Large intestine (tissue), 3 donors: Measurements from ENCODE around the gene TMEM255B. TPM values are rescaled to one million over a fixed set of nuclear protein-coding genes. Genes with fewer than 3 reads are reported as not detected.

Source experiments
- DNase-seq, 2 donors: peaks; one replicate each; pipeline versions ENCODE4 v3.0.0 to v3.0.0-alpha.2; 2013
- H3K27ac ChIP-seq: one replicate; pipeline ENCODE4 v1.5.1; 2013; ENCODE audit warnings: low read length
- H3K27me3 ChIP-seq: 2 replicates; pipeline ENCODE4 v1.6.1; 2013; ENCODE audit warnings: low read length; ENCODE audit not compliant: control insufficient read depth, insufficient read depth
- H3K36me3 ChIP-seq: 2 replicates; pipeline ENCODE4 v1.6.1; 2013; ENCODE audit warnings: low read length; ENCODE audit not compliant: control insufficient read depth, insufficient read depth
- H3K4me1 ChIP-seq: one replicate; pipeline ENCODE4 v1.6.1; 2013; ENCODE audit warnings: low read length; ENCODE audit not compliant: control insufficient read depth, insufficient read depth
- H3K4me3 ChIP-seq: one replicate; pipeline ENCODE4 v1.5.1; 2013; ENCODE audit warnings: low read length
- H3K9me3 ChIP-seq: one replicate; pipeline ENCODE4 v1.6.1; 2013; ENCODE audit warnings: mild to moderate bottlenecking, low read depth, low read length, moderate library complexity; ENCODE audit not compliant: control insufficient read depth
- WGBS: methylation state at CpG from one replicate; pipeline ENCODE4 v1.1.5; 2013; ENCODE audit warnings: low lambda C conversion rate; ENCODE audit not compliant: insufficient coverage; 5-methylcytosine and 5-hydroxymethylcytosine counted together
- polyA plus RNA-seq: library from polyadenylated mRNA; unstranded; fragments of 120-200 nt; gene quantifications from one replicate; pipeline ENCODE4 v1.2.1, GENCODE V29; 2013

Gene TMEM255B
- polyA plus RNA-seq, 1 donor = 5.1 TPM

GRCh38 chr13:113818700-113819295 is 59.8 kb downstream of the TMEM255B start:
- no peak overlapping the region for H3K4me3 ChIP-seq
- peaks cover 23% of the 10 kb centered on the region for H3K36me3 ChIP-seq
- H3K4me1 ChIP-seq = peaks cover 6% of the 10 kb centered on the region
- H3K27ac ChIP-seq = no peak overlapping the region
- WGBS = no CpG with 5 or more reads among the region's 26 CpGs
- no peaks in the 10 kb centered on the region for H3K27me3 ChIP-seq
- H3K9me3 ChIP-seq = peaks cover 8% of the 10 kb centered on the region
- no peak for DNase-seq

- Histone ChIP-seq H3K27ac (no peak overlapping the region), H3K9me3 (peaks cover 8% of the 10 kb centered on the region), H3K4me1 (peaks cover 6% of the 10 kb centered on the region), H3K36me3 (peaks cover 26% of the 10 kb centered on the region), H3K27me3 (no peaks in the 10 kb centered on the region), H3K4me3 (no peak overlapping the region)
- no CpG with 5 or more reads among the region's 13 CpGs for WGBS
- DNase-seq = no peak
Observed at GRCh38 chr13:113819341-113819730, 60.3 kb downstream of the TMEM255B start.

- DNase-seq = no peak
- peaks cover 6% of the 10 kb centered on the region for H3K4me1 ChIP-seq
- no CpG with 5 or more reads among the region's 52 CpGs for WGBS
- no peaks in the 10 kb centered on the region for H3K27me3 ChIP-seq
- H3K4me3 ChIP-seq = no peak overlapping the region
- peaks cover 28% of the 10 kb centered on the region for H3K36me3 ChIP-seq
- no peak overlapping the region for H3K27ac ChIP-seq
- H3K9me3 ChIP-seq = peaks cover 8% of the 10 kb centered on the region
Observed at GRCh38 chr13:113819731-113820715, 61.0 kb downstream of the TMEM255B start.

- H3K4me1 ChIP-seq = peaks cover 6% of the 10 kb centered on the region
- peak overlapping the region; percentile 10 for H3K4me3 ChIP-seq
- no peaks in the 10 kb centered on the region for H3K27me3 ChIP-seq
- no CpG with 5 or more reads among the region's 54 CpGs for WGBS
- peaks cover 8% of the 10 kb centered on the region for H3K9me3 ChIP-seq
- peaks cover 28% of the 10 kb centered on the region for H3K36me3 ChIP-seq
- no peak overlapping the region for H3K27ac ChIP-seq
- peak; percentile 48 to 63 for DNase-seq
Observed at GRCh38 chr13:113820813-113821651, 62.0 kb downstream of the TMEM255B start.

GRCh38 chr13:113821847-113822246 is 62.8 kb downstream of the TMEM255B start:
- peaks cover 29% of the 10 kb centered on the region for H3K36me3 ChIP-seq
- H3K4me3 ChIP-seq = no peak overlapping the region
- H3K27me3 ChIP-seq = no peaks in the 10 kb centered on the region
- no peak for DNase-seq
- peaks cover 6% of the 10 kb centered on the region for H3K4me1 ChIP-seq
- no peak overlapping the region for H3K27ac ChIP-seq
- H3K9me3 ChIP-seq = peaks cover 8% of the 10 kb centered on the region
- no CpG with 5 or more reads among the region's 24 CpGs for WGBS

- H3K36me3 ChIP-seq = peaks cover 32% of the 10 kb centered on the region
- H3K27ac ChIP-seq = no peak overlapping the region
- H3K27me3 ChIP-seq = no peaks in the 10 kb centered on the region
- H3K4me1 ChIP-seq = peaks cover 6% of the 10 kb centered on the region
- no peak overlapping the region for H3K4me3 ChIP-seq
- no CpG with 5 or more reads among the region's 12 CpGs for WGBS
- peaks cover 8% of the 10 kb centered on the region for H3K9me3 ChIP-seq
- no peak for DNase-seq
Observed at GRCh38 chr13:113822266-113822665, 63.2 kb downstream of the TMEM255B start.

GRCh38 chr13:113822956-113823744 is 64.1 kb downstream of the TMEM255B start:
- Histone ChIP-seq H3K36me3 (peaks cover 37% of the 10 kb centered on the region), H3K9me3 (peaks cover 8% of the 10 kb centered on the region), H3K27ac (no peak overlapping the region), H3K27me3 (no peaks in the 10 kb centered on the region), H3K4me1 (peaks cover 6% of the 10 kb centered on the region), H3K4me3 (no peak overlapping the region)
- no CpG with 5 or more reads among the region's 45 CpGs for WGBS
- DNase-seq = no peak

- H3K27me3 ChIP-seq = no peaks in the 10 kb centered on the region
- H3K36me3 ChIP-seq = peaks cover 39% of the 10 kb centered on the region
- no peak overlapping the region for H3K27ac ChIP-seq
- H3K4me1 ChIP-seq = peaks cover 6% of the 10 kb centered on the region
- H3K9me3 ChIP-seq = peaks cover 8% of the 10 kb centered on the region
- no peak for DNase-seq
- H3K4me3 ChIP-seq = no peak overlapping the region
- no CpG with 5 or more reads among the region's 19 CpGs for WGBS
Observed at GRCh38 chr13:113823771-113824170, 64.7 kb downstream of the TMEM255B start.

- peaks cover 37% of the 10 kb centered on the region for H3K36me3 ChIP-seq
- no CpG with 5 or more reads among the region's 16 CpGs for WGBS
- no peak overlapping the region for H3K4me3 ChIP-seq
- H3K4me1 ChIP-seq = peaks cover 6% of the 10 kb centered on the region
- H3K27ac ChIP-seq = no peak overlapping the region
- no peaks in the 10 kb centered on the region for H3K27me3 ChIP-seq
- DNase-seq = no peak
- H3K9me3 ChIP-seq = peaks cover 5% of the 10 kb centered on the region
Observed at GRCh38 chr13:113825841-113826240, 66.8 kb downstream of the TMEM255B start.
